Right lobe of liver (tissue), 6 donors: ENCODE data around the gene DIP2A. TPM values are rescaled to one million over a fixed set of nuclear protein-coding genes. Genes with fewer than 3 reads are reported as not detected.
A peak's percentile ranks its signal among the peaks of the same experiment; 100 is the strongest.

Experiments
- ATAC-seq, 4 donors: fragments of 200-7000 bp; cut with Tn5 transposase; one replicate each; pipeline ENCODE4 v1.9.1; 2020; ENCODE audit warnings: mild to moderate bottlenecking in 4 of 4, moderate library complexity in 4 of 4
- DNase-seq, 3 donors: peaks; one replicate each; pipeline ENCODE4 v3.0.0-alpha.2; 2020
- H3K27ac ChIP-seq, 3 donors: fragments of 200-600 bp; one replicate each; pipeline ENCODE4 v1.8.0; 2022
- H3K27me3 ChIP-seq, 2 donors: fragments of 200-600 bp; one replicate each; pipeline ENCODE4 v1.8.0; 2022
- H3K36me3 ChIP-seq, 4 donors: fragments of 200-600 bp; sonication (generic) in 1 of 4; one replicate each; pipeline versions ENCODE4 v1.5.1 to v1.8.0; 2017 to 2022; ENCODE audit warnings: control low read depth in 1 of 4
- H3K4me1 ChIP-seq, 4 donors: fragments of 200-600 bp; sonication (generic) in 1 of 4; one replicate each; pipeline versions ENCODE4 v1.5.1 to v1.8.0; 2017 to 2022; ENCODE audit warnings: control low read depth in 1 of 4
- H3K4me3 ChIP-seq, 3 donors: fragments of 200-600 bp; one replicate each; pipeline ENCODE4 v1.8.0; 2022
- H3K9me3 ChIP-seq, 4 donors: fragments of 200-600 bp; sonication (generic) in 1 of 4; one replicate each; pipeline versions ENCODE4 v1.5.1 to v1.8.0; 2017 to 2022; ENCODE audit warnings: control low read depth in 1 of 4
- CTCF ChIP-seq, 4 donors: fragments of 200-600 bp in 3 of 4; fragments of 450-650 bp in 1 of 4; IDR thresholded peaks; one replicate each; pipeline versions ENCODE4 v1.5.1 to v1.8.0; 2016 to 2022; ENCODE audit warnings: antibody characterized with exemption in 4 of 4, mild to moderate bottlenecking in 2 of 4
- POLR2A ChIP-seq: fragments of 450-650 bp; IDR thresholded peaks from one replicate; pipeline ENCODE4 v1.6.1; 2017; ENCODE audit warnings: antibody characterized with exemption, mild to moderate bottlenecking
- WGBS: methylation state at CpG from one replicate; pipeline ENCODE4 v1.1.6; 2018; ENCODE audit warnings: low coverage, low lambda C conversion rate; ENCODE audit not compliant: insufficient coverage; ENCODE audit errors: missing lambda C conversion rate; 5-methylcytosine and 5-hydroxymethylcytosine counted together
- intact Hi-C, 2 donors: fragments of 100-400 bp; cut with DNase I; formaldehyde crosslinking; loops; one replicate each; pipeline versions ENCODE4 v1.11.2 to v1.14.1; 2022
- total RNA-seq, 6 experiments: library from RNA; depleted of rRNA in 2 of 6; stranded (reverse); fragments of >200 nt in 2 of 6; fragmentation: NEBNext Ultra II Directional in 3 of 6; extraction: Animal tissue kit (Norgen Biotek cat#: 25700) in 3 of 6; gene quantifications; one replicate each; pipeline versions ENCODE4 v1.1.0 to v1.2.4, GENCODE V29; 2016 to 2023
- donor health status: DM: no; HTN: yes; CAD: no.
- donor health status: DM: no; HTN: no; CAD: no.
- donor health status: DM: no; HTN: no; CAD: no.
- donor health status: DM: no; HTN: yes; CAD: no.
- donor health status: DM: no; HTN: yes; CAD: no.

The DIP2A gene
- total RNA-seq, 6 experiments from 2014 or later = 12.3 to 14.4 (median 13.1) TPM

- Histone ChIP-seq H3K4me1 (no peaks in the 10 kb centered on the region), H3K27ac (no peak overlapping the region), H3K4me3 (no peak overlapping the region), H3K27me3 (no peaks in the 10 kb centered on the region), H3K36me3 (peaks cover 0 to 38% (median 3%) of the 10 kb centered on the region in 4 donors), H3K9me3 (no peaks in the 10 kb centered on the region)
- ATAC-seq (no peak), DNase-seq (no peak)
- intact Hi-C loops = no loop called here
- TF ChIP-seq POLR2A (no peak), CTCF (IDR thresholded peaks at IDR 0.05) (no peak)
- WGBS = 97% methylated on average over 11 of the region's 16 CpGs
Measured at GRCh38 chr21:46555678-46556077, 97.0 kb downstream of the DIP2A start.

GRCh38 chr21:46556802-46557201 is 98.1 kb downstream of the DIP2A start:
- DNase-seq = no peak
- Histone ChIP-seq H3K27me3 (no peaks in the 10 kb centered on the region), H3K4me3 (no peak overlapping the region), H3K36me3 (peaks cover 0 to 48% (median 3%) of the 10 kb centered on the region in 4 donors), H3K27ac (no peak overlapping the region), H3K4me1 (no peaks in the 10 kb centered on the region), H3K9me3 (no peaks in the 10 kb centered on the region)
- TF ChIP-seq CTCF (IDR thresholded peaks at IDR 0.05) (no peak), POLR2A (no peak)
- ATAC-seq = no peak
- 99% methylated on average over 10 of the region's 13 CpGs for WGBS
- intact Hi-C loops = no loop called here

- DNase-seq = peak in 1 of 3 donors; percentile 44
- no peak for TF ChIP-seq CTCF (IDR thresholded peaks at IDR 0.05)
- no peak for TF ChIP-seq POLR2A
- Histone ChIP-seq H3K4me3 (no peak overlapping the region), H3K36me3 (peaks cover 0 to 45% (median 3%) of the 10 kb centered on the region in 4 donors), H3K9me3 (no peaks in the 10 kb centered on the region), H3K27ac (no peak overlapping the region), H3K27me3 (no peaks in the 10 kb centered on the region), H3K4me1 (no peaks in the 10 kb centered on the region)
- intact Hi-C loops = no loop called here
- WGBS = no CpG with 5 or more reads among the region's 14 CpGs
- ATAC-seq = no peak
Measured at GRCh38 chr21:46557469-46557868, 98.8 kb downstream of the DIP2A start.

- WGBS = 96% methylated on average over 7 of the region's 26 CpGs
- TF ChIP-seq POLR2A (no peak), CTCF (IDR thresholded peaks at IDR 0.05) (no peak)
- peak in 1 of 3 donors; percentile 46 for DNase-seq
Measured at GRCh38 chr21:46557919-46558392, 99.3 kb downstream of the DIP2A start.

More at GRCh38 chr21:46557919-46558392, 99.3 kb downstream of the DIP2A start:
- no peak for ATAC-seq
- Histone ChIP-seq H3K27ac (no peak overlapping the region), H3K4me1 (no peaks in the 10 kb centered on the region), H3K9me3 (no peaks in the 10 kb centered on the region), H3K36me3 (peaks cover 0 to 42% (median 3%) of the 10 kb centered on the region in 4 donors), H3K4me3 (no peak overlapping the region), H3K27me3 (no peaks in the 10 kb centered on the region)
- intact Hi-C loops = no loop called here
